ENCODE results near the gene CCT5.

Gene CCT5

DNA sequence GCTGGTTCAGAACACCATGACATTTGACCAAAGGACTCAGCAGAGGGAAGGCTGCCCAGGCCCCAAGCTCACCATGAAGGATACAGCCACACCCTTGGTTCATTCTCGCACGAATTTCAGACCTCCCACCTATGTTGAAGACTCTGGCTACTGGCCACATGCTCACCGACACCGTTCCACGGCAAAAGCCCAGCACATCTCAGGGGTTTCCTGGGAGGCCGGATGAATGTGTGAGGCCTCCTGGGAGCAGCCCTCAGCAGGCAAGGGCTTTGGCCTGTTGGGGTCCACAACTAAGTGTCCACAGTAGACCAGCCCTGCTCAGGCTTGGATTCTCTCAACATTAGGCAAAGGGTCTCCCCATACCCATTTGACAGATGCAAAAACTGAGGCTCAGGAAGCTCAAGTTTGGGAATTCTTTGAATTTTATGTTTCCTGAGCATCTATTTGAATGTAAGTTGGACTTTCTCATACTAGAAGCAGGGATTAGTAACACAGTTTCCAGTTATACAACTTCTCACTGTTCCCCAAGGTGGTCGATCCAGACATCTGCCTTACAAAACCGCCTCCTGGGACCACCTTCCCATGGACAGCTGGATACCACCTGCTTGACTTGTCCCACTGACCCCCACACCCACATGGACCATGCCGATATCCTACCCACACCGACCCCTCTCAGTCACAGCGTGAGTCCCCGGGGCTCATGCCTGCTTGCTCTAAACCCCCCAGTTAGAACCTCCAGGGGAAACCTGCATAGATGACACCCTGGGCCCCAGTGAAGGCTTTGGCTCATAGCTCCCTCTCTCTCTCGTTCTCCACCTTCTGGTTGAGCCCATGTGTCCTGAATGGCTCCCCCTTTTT lies 27.9 kb downstream of the CCT5 start:
- DNase-seq: no peak

DNA sequence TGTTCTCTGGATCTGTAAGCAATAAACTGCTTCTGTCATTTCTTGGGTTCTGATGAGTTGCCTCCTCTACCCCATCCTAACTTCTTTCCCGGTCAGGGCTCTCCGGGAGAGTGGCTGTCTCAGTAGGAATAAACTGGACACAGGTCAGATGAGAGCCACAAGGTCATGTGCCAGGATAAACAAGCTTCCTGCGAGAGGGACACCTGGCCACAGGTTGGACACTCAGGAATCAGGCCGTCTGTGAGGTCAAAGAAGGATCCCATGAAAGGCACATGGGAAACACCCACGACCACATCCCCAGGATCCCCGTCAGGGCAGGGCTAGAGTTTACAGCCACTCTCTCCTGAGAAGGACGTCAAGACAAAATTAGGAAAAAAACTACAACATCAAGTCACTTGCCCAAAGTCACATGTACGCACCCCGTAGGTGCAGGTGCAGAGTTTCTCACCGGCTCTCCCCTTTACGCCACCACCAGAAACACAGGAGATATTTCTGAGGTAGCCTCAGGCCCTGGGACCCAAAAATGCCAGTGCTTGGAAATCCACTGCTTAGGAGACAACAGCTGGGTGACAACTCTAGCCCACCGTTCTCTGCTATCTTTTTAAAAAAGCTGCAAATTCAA lies 28.7 kb downstream of the CCT5 start:
- DNase-seq: no peak

DNA sequence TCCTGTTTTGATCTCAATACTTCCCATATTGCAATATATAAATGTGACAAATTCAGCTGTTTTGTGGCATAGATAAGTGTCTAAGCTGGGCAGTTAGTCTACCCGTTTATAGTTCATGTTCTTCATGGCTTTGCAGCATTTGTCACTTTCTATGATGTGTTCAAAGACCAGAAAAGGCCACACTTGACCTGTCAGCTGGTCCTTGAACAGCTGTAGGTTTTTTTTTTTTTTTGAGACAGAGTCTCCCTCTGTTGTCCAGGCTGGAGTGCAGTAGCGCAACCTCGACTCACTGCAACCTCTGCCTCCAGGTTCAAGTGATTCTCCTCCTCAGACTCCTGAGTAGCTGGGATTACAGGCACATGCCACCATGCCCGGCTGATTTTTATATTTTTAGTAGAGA lies 29.2 kb downstream of the CCT5 start:
- no peak for DNase-seq

DNA sequence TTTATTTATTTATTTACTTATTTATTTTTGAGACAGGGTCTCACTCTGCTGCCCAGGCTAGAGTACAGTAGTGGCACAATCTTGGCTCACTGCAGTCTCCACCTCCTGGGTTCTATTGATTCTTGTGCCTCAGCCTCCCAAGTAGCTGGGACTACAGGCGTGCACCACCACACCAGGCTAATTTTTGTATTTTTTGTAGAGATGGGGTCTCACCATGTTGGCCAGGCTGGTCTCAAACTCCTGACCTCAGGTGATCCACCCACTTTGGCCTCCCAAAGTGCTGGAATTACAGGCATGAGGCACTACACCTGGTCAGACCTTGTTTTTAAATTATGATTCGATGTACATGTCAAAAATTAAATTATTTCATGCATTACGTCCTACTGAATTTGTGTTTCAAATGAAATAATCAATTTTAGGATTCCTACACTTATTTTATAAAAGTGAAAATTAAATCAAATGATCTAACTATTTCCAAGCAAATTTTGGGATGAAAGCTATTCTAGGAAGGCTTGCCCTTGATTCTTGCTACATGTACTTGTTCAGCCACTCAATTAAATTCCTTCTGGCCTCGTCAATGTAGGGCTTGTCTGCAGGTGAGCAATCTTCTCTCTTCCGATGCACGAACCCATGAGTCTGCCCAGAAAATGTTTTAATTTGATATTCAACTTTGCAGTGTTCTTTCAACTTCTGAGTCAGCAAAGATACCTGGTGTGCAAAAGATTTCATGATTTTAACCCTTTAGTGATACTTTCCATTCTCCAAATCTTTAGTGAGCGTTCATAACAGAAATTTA lies 30.0 kb downstream of the CCT5 start:
- no peak for DNase-seq

DNA sequence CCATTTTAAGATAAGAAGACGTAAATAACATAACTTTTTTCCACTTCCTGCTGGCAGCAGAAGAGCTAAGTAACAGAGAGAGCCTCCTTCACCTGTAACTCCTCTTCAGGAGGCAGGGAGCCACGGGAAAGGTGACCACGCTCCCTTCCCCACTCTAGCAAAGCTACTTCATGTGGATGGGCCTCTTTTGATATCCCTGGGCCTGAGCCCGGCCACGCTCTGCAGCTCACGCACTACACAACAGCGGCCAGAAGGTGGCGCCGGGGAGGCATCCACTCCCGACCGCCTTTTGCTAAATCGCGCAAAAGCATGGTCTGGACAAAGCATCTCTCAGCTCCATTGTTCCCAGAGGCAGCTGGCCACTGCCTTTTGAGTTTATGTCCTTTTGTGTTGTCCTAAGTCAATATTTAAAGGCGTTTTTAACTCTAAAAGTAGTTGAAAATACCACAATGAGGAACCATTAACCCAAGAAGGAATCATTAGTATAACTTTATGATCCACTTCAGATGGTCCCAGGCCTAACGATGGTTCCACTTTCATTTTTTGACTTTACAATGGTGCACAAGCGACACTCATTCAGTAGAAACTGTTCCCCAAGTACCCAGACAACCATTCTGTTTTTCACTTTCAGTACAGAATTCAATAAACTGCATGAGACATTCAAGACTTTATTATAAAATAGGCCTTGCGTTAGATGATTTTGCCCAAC lies 34.0 kb downstream of the CCT5 start:
- peak; percentile 94 for DNase-seq

DNA sequence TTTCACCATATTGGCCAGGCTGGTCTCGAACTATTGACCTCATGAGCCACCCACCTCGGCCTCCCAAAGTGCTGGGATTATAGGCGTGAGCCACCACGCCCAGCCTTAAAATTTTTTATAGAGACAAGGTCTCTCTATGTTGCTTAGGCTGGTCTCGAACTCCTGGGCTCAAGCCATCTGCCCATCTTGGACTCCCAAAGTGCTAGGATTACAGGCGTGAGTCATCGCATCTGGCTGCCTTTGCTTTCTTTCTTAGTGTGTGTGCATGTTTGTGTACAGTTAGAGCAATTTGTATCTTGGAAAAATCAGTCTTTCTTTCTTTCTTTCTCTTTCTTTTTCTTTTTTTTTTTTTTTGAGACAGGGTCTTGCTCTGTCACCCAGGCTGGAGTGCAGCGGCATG lies 35.3 kb downstream of the CCT5 start:
- DNase-seq: peak; percentile 64

DNA sequence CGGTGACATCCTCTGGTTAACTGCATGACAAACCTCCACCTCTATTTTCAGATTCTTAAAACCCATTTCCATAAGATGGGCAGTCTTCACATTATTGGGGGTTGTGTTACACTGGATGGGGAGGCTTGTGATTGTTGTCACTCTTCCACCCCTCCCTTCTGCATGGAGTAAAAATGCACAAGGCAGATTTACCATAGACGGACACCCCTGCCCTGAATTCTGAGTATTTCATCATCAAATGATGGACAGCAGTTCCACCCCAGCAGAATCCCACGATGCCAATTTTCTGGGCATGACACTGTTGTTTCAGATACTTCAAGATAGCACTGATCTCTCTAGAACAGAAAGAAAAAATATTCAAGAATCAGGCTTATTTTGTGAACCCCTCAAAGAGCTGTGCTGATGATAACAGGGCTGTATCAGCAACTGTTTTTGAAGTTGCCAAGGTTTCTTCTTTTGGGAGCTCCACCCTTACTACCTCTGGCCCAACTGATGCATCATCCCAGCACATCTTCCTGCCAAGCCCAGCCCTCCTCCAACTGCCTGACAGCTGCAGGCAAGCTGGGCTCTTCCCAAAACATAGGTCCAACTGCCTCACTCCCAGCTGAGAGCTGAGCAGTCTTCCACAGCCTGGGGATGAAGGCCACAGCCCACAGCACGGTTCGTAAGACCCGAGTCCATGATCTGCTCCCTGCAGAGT lies 36.2 kb downstream of the CCT5 start:
- DNase-seq: no peak

DNA sequence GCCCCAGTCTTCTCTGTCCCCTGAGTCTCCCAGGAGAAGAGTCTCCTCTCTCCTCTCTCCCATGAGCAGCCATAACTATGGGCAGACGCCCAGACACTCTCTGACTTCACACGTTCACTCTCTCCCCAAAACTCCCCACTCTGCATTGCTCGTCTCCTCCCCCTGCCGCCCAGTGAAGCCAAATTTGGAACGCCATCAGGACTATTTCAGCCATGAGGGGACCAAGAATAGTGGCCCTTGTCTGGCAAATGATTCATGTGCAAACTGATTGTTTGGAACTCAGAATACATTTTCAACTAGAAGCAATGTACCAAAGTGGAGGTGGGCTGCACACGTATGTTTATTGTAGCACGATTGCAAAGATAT lies 36.8 kb downstream of the CCT5 start:
- DNase-seq: no peak

DNA sequence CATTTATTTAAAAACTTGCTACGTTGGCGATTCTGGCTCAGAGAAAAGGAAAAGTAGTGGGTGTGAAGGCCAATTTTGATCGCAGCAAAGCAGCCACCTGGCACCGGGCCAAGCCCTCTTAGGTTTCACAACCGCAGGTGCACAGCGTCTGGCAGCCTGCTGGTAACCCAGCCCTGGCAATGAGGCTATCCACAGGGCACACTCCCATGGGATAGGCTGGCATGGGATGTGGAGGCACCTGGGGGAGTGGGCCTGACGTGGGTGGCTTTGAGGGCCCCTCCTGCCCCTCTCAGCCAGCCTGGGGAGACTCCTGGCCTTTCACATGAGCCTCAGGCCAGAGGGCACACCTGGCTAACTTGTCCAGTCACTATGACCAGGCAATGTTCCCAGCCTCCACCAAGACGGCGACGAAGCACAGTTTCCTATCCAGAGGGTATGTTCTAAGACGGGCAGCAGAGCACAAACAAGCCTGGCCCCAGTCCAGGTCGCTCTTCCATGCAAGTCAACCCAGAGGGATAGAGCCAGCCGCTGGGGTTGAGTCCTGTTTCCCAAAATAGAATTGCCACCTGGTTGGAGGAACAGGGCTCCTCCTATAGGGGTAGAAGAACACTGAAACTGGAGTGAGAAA lies 38.6 kb downstream of the CCT5 start:
- DNase-seq: peak; percentile 99

DNA sequence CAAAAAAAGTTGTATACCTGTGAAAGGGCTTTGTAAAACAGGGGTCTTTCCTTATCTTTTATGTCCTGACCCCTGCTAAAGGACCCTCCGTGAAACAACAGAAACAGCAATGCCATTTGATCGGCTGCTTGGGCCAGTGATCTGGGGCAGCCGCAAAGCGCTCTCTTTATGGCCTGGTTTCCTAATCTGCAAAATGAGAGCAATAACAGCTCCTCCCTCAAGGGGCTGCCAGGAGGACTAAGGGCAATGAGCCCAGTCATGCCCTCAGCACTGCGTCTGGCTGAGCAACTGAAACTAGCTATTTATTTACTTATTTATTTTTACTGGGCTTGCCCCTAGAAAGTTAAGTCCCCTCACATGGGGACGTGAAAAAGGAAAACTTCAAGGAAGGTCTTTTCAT lies 39.3 kb downstream of the CCT5 start:
- peak; percentile 71 for DNase-seq

DNA sequence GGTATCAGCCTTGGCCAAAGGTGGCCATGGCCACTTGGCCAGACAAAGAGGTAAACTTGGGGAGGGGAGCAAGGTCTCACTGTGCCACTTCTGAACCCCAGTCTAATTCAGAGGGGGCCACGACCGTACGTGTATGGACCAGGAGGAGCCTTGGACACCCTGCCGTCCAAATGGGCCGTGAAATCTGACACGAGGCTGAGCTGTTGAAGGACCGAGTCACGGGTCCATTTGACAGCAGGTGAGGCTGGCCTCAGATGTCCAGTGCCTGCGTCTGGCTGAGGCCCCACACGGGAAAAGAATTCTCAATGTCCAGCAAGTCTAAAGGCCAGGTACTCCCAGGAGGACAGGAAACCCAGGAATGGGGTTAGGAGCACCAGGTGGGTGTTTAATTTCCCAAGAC lies 39.9 kb downstream of the CCT5 start:
- DNase-seq: no peak

DNA sequence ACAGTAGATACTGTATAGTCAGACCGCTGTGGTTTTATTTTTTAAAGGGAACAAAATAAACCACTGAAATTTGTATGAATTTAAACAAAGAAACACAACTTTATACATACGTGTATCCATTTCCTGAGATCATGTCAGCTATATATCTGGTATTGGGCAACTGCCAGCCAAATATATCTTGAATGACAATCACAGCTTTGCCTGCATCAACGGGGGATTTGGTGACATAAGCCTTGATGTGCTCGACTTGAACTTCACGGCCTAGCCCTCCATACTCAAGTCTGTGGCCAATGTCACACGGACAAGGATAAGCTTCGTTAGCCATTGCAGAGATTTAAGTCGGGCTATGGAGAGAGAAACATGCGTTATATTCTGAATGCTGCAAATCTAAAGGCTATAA lies 40.4 kb downstream of the CCT5 start:
- DNase-seq: no peak

DNA sequence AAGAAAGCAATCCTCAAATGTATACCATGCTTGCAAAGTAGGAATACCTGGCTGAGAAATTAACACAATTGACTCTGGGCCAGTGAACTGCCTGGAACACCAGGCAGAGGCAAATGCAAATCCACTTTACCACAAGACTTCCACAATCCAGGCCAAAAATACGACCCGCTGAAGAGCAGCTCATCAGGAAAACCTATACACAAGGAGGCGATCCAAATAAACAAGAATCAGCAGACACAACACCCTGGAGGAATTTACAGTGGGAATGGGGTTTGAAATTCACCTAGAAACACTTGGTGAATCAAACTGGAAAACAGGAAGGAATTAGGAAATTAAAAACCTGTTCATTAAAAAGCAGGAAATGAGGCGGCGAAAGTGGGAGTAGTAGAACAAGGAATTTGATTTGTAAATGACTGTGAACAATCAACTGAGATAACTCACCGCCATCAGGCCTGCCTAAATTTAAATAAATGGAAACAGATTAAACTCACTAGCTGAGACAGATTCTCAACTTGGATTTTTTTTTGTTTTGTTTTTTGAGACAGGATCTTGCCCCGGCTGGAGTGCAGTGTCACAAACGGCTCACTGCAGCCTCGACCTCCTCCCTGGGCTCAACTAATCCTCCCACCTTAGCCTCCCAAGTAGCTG lies 41.7 kb downstream of the CCT5 start:
- no peak for DNase-seq

DNA sequence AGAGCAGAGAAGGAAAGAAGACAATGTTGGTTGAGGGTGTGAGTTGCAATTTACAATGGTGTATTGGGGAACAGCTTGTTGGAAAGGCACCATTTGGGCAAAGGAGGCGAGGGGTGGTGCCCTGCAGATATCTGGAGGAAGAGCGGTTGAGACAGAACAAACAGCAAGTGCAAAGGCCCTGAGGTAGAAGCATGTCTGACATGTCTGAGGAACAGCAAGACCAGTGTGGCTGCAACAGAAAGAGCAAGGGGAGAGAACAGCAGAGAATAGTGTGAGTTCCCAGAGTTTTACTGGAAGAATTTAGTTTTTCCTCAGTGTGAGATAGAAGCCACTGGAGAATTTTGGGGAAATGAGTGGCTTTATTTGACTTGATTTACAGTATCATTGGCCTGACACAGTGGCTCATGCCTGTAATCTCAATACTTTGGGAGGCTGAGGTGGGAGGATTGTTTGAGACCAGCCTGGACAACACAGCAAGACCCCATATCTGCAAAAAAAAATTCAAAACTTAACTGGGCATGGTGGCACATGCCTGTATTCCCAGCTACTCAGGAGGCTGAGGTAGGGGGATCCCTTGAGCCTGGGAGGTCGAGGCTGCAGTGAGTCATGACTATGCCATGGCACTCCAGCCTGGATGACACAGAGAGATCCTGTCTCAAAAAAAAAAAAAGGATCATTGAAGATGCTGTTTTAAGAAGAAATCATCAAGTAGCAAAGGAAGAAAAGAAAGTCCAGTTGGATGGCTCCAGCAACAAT lies 44.0 kb downstream of the CCT5 start:
- no peak for DNase-seq

DNA sequence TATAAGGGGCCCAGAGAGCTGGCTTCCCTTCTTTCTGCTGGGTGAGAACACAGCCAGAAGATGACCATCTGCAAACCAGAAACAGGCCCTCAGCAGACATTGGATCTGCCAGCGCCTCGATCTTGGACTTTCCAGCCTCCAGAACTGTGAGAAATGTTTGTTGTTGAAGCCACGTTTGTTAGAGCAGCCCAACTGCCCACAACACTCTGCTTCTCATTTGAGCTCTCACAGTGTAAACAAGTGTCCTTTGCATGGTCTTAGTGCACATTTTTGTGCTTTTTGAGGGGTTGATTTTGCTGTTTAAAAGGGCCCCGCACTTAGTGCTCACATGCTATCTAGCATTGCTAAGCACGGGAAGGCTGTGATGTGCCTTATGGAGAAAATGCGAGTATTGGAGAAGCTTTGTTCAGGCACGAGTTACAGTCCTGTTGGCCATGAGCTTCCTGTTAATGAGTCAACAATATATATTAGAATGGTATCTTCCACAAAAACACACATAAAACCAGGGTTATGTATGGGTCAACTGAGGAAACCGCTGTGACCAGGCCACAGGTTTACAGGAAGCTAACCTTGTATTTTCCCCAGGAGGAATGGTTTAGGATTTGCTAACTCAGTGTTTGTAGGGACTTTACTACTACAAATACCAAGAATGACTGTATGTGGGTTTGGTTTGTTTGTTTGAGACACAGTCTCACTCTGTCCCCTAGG lies 45.7 kb downstream of the CCT5 start:
- no peak for DNase-seq

DNA sequence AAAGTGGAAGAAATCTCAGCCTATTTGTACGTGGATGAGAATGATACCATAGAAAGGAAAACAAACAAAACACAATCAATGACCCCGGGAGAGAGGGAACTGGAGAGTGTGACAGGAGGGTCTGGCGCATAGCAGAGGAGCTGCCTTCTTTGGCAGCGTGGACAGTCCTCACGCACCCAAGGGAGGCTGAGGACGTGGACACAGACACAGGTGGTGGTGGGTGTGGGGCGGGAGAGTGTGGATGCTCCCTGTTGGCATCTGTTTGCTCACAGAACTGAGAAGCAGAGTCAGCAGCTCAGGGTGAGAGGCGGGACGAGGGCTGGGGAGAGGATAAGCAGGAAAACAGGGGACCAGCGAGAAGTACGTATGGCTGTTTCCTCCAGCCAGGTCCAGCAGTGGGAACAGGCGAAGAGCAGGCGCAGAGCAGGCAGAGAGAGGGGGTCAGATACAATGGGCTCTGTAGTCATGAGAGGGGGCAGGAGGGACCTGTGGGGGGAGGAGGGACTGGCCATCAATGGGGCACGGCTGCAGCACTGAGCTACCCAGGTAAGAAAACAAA lies 47.6 kb downstream of the CCT5 start:
- peak; percentile 71 for DNase-seq

DNA sequence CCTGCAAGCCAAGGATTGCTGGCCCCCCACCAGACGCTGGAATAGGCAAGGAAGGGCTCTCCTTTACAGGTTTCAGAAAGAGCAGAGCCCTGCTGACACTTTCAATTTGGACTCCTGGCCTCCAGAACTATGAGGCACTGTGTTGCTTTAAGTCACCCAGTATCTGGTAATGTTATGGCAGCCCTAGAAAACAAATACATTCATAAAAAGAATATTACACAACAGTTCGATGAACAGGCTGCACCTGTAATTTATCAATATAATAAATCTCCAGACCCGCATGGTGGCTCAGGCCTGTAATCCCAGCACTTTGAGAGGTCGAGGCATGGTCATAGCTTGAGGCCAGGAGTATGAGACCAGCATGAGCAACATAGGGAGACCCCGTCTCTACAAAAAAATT lies 50.2 kb downstream of the CCT5 start:
- no peak for DNase-seq

DNA sequence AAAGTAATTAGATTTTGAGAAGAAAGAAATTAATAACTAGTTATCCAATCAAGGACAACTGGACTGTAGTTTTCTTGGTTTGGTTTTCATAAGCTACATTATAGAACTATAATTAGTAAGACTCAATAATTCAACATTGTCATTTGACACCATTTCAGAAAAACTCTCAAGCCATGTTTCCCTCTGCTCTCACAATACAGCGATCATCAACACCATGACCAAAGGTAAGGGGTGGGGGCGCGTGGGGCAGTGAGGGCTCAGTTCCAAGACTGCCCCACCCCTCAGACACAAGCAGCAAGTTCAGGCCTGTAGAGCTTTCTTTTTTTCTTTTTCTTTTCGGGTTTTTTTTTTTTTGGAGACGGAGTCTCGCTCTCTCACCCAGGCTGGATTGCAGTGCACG lies 51.2 kb downstream of the CCT5 start:
- peak; percentile 97 for DNase-seq

DNA sequence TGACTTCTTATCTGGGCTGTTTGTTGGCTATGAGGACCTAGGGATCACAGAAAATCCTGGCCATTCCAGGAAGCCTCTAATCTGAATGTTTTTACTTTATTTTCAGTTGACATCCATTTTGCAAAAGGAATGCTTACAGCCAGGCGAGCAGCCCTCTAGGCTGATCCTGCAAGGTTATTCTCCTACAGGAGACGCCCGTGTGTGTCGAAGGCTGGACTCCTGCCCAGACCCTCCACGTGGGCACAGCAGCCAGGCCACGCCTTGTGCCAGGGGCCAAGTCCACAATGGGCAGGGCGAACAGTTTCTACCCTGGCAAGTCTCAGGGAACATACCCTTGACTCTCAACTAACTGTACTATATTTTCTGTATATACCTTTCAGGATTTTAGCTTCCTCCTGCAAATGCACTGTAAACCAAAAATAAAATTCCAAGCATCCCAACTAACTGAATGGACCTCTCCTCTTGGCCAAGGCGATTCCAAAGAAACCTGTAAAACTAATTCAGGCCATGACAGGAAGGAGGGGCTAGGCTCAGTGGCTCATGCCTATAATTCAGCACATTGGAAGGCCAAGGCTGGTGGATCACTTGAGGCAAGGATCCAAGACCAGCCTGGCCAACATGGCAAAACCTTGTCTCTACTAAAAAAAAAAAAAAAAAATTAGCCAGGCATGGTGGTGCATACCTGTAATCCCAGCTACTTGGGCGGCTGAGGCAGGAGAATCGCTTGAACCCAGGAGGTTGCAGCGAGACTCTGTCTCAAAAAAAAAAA lies 51.9 kb downstream of the CCT5 start:
- DNase-seq: peak; percentile 97
